ENCODE measurements around the gene ZG16B. TPM values are rescaled to one million over a fixed set of nuclear protein-coding genes. Genes with fewer than 3 reads are reported as not detected.

Gene ZG16B
- total and polyA plus RNA-seq, 9 donors: 0.28 to 1.8 (median 0.45) TPM; not detected in 3

DNA sequence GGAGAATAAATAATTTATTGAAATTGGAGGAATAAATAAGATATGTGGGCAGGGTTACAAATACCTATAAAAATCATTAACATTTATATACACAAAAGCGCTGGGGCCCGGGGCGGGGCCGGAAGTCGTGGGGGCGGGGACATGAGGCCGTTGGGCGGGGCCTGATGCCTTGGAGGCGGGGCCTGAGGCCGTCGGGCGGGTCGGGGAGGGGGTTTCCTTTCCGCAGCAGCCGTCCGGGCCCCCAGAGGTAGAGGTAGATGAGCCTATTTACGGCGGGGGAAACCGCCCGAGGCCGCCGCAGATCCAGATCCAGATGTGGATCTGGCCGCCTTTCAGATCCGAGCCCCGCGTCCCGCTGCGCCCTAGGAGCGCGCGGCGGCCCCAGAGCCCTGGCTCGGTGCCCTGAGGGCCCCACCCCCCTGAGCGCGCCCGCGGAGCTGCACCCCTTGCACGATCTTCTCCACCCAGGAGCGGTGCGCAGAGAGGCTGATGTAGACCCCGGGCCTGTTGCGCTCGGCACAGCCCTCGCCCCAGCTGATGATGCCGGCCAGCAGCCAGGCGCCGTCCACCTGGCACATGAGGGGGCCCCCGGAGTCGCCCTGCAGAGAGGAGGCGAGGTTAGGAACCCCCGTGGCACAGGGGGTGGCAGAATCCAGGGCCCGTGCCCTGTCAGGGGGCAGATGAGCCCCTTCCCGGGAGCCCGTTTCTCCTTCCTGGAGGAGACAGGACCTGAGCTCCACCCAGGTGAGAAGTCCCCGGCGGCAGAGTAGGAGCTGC is 22.8 kb downstream of the ZG16B start:
- no peaks in the 10 kb centered on the region for H3K4me1 ChIP-seq (ENCODE audit: insufficient read depth)

DNA sequence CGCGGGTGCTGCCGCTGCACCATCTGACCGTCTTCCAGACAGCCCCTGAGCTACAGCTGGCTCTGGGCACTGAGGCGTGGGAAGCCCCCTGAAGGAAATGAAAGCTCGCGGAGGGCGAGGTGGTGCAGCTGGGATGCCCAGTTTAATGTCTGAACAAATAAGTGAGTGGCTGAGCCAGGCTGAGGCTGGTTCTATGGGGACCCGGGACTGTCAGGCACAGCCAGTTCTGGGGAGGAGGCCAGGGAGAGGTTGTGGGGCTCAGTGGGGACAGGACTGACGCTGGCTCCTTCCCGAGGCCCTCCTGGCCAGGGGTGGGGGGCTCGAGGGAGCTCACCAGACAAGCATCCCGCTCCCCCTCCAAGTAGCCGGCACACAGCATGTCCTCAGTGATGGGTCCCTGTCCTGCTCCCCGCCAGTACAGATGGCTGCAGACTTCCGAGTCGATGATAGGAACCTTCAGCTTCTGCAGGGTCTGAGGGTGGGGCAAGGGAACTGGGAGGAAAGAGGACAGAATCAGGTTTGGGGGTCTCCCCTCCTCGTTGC is 23.5 kb downstream of the ZG16B start:
- TF ChIP-seq EP300 (IDR thresholded peaks at IDR 0.05): no peak
- TF ChIP-seq, protein P1, sequence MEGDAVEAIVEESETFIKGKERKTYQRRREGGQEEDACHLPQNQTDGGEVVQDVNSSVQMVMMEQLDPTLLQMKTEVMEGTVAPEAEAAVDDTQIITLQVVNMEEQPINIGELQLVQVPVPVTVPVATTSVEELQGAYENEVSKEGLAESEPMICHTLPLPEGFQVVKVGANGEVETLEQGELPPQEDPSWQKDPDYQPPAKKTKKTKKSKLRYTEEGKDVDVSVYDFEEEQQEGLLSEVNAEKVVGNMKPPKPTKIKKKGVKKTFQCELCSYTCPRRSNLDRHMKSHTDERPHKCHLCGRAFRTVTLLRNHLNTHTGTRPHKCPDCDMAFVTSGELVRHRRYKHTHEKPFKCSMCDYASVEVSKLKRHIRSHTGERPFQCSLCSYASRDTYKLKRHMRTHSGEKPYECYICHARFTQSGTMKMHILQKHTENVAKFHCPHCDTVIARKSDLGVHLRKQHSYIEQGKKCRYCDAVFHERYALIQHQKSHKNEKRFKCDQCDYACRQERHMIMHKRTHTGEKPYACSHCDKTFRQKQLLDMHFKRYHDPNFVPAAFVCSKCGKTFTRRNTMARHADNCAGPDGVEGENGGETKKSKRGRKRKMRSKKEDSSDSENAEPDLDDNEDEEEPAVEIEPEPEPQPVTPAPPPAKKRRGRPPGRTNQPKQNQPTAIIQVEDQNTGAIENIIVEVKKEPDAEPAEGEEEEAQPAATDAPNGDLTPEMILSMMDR (IDR thresholded peaks at IDR 0.05): no peak
- no peak for TF ChIP-seq POLR2A (IDR thresholded peaks at IDR 0.05)
- intact Hi-C loops (cut with DNase I): no loop called here
- no peaks in the 10 kb centered on the region for H3K4me1 ChIP-seq (ENCODE audit: insufficient read depth)
- H3K9me3 ChIP-seq: no peaks in the 10 kb centered on the region
- no peak overlapping the region for H3K27ac ChIP-seq
- H3K4me3 ChIP-seq: no peak overlapping the region
- no peaks in the 10 kb centered on the region for H3K27me3 ChIP-seq
- no peak for DNase-seq
- WGBS, 3 donors: 69 to 83% (median 80%) methylated on average over 17 to 18 of the region's 18 CpGs
- H3K36me3 ChIP-seq: no peaks in the 10 kb centered on the region

More for the DNA sequence above, 22.8 kb downstream of the ZG16B start:
- intact Hi-C loops (cut with DNase I): no loop called here
- H3K27me3 ChIP-seq: no peaks in the 10 kb centered on the region
- peaks cover 0 to 3% of the 10 kb centered on the region in 2 donors for H3K9me3 ChIP-seq
- DNase-seq: no peak
- no peaks in the 10 kb centered on the region for H3K36me3 ChIP-seq
- H3K27ac ChIP-seq: no peak overlapping the region
- TF ChIP-seq EP300 (IDR thresholded peaks at IDR 0.05) (no peak), POLR2A (IDR thresholded peaks at IDR 0.05) (no peak)
- TF ChIP-seq, protein P1 (IDR thresholded peaks at IDR 0.05): no peak
- WGBS, 3 donors: 36 to 67% (median 44%) methylated on average over 46 to 56 of the region's 56 CpGs
- no peak overlapping the region for H3K4me3 ChIP-seq

DNA sequence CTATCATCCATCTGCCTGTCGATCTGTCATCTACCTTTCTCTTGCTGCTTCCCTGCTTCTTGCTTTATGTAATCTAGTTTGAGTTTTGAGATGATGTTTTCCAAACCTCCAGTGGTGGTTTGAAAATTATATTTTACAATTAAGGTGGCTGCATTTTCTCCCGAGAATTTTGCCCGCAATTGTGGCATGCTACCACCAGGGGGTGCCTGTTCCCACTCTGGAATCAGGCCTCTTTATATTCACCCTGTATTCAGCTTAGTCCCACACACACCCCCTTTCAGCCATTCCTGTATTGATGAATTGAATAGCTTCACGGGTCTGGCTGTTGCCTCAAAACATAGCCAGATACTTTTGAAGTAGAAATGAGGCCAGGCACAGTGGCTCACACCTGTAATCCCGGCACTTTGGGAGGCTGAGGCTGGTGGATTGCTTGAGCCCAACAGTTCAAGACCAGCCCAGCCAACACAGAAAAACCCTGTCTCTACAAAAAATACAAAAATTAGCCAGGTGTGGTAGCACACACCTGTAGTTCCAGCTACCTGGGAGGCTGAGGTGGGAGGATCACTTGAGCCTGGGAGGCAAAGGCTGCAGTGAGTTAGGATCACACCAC is 24.7 kb downstream of the ZG16B start:
- no peaks in the 10 kb centered on the region for H3K36me3 ChIP-seq
- TF ChIP-seq, protein P1 (IDR thresholded peaks at IDR 0.05): no peak
- TF ChIP-seq POLR2A (IDR thresholded peaks at IDR 0.05) (no peak), EP300 (IDR thresholded peaks at IDR 0.05) (no peak)
- no peaks in the 10 kb centered on the region for H3K9me3 ChIP-seq
- 55 to 60% (median 57%) methylated on average over 5 of the region's 5 CpGs for WGBS, 3 donors
- H3K27ac ChIP-seq: no peak overlapping the region
- H3K4me1 ChIP-seq (ENCODE audit: insufficient read depth): no peaks in the 10 kb centered on the region
- no peaks in the 10 kb centered on the region for H3K27me3 ChIP-seq
- intact Hi-C loops (cut with DNase I): no loop called here
- no peak overlapping the region for H3K4me3 ChIP-seq
- DNase-seq: no peak

DNA sequence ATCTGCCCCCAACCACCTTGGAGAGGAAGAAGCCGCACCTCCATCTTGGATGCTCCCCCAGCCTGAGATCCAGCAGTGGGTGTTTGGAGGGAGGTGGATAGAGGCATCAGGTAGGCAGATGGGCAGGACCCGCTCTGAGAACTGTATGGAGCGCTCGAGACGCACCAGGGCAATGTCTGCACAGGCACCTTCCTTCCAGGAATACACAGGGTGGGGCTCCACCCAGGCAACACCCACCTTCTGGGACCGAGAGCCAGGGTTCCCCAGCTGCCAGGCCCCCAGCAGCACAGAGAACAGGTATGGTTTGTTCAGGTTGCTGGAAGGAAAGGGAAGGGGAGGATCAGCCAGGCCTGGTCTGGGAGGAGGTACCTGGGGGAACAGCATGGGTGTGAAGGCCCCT is 25.4 kb downstream of the ZG16B start:
- H3K36me3 ChIP-seq: no peaks in the 10 kb centered on the region
- H3K27me3 ChIP-seq: no peaks in the 10 kb centered on the region
- no peak overlapping the region for H3K4me3 ChIP-seq
- H3K4me1 ChIP-seq (ENCODE audit: insufficient read depth): no peaks in the 10 kb centered on the region
- H3K9me3 ChIP-seq: no peaks in the 10 kb centered on the region
- intact Hi-C loops (cut with DNase I): no loop called here
- no peak overlapping the region for H3K27ac ChIP-seq
- 75 to 85% (median 79%) methylated on average over 6 of the region's 6 CpGs for WGBS, 3 donors
- no peak for TF ChIP-seq EP300 (IDR thresholded peaks at IDR 0.05)
- TF ChIP-seq, protein P1 (IDR thresholded peaks at IDR 0.05): no peak
- TF ChIP-seq POLR2A (IDR thresholded peaks at IDR 0.05): no peak
- DNase-seq: no peak

All from ovary (tissue), 9 donors.